Measurements from ENCODE around the gene SPATA20.

- no peak for TF ChIP-seq ZNF207 (IDR thresholded peaks at IDR 0.05; ENCODE audit: borderline replicate concordance)
- no peak for TF ChIP-seq NCOR1 (IDR thresholded peaks at IDR 0.05; ENCODE audit: borderline replicate concordance, low read length)
- TF ChIP-seq ZNF674 (CRISPR knock-in tag; IDR thresholded peaks at IDR 0.05; ENCODE audit: low read depth), result no peak
- no peak for TF ChIP-seq ZBTB8A (CRISPR knock-in tag; IDR thresholded peaks at IDR 0.05; ENCODE audit: borderline replicate concordance, low read depth)
- TF ChIP-seq TAF1 (CRISPR knock-in tag; IDR thresholded peaks at IDR 0.05), result no peak
- no peak for TF ChIP-seq ZNF256 (CRISPR knock-in tag; conservative IDR thresholded peaks at IDR 0.05)
- TF ChIP-seq ZNF260 (CRISPR knock-in tag; IDR thresholded peaks at IDR 0.05; ENCODE audit: borderline replicate concordance, low read depth), result no peak
- TF ChIP-seq REST (IDR thresholded peaks at IDR 0.05; ENCODE audit: borderline replicate concordance in 1 of 2, low read depth in 1 of 2, low read length in 2 of 2), result no peak
- TF ChIP-seq EZH2 (conservative IDR thresholded peaks at IDR 0.05; ENCODE audit: low read depth, low read length), result no peak
- TF ChIP-seq CTCF (CRISPR knock-in tag; IDR thresholded peaks at IDR 0.05), result no peak
These were observed 26.5 kb upstream of the SPATA20 start for GRCh38 chr17:50520483-50520882.

Data from HepG2 (cell line).